HTR-8/SVneo (cell line): Measurements from ENCODE around the gene CPNE7.
"Not testable (repeated sequence)": the region's sequence is repeated elsewhere in the genome, so short reads cannot be mapped to it uniquely, and the experiment has no call there.

Experiments
- DNase-seq: peaks from one replicate; pipeline ENCODE4 v3.0.0; 2011; ENCODE audit warnings: low spot score, mixed read lengths; ENCODE audit not compliant: insufficient read length
- FAIRE-seq: peaks from 2 replicates; lab custom pipeline; 2011; peaks lifted over from hg19 to GRCh38; lab: Jason Lieb, UNC

The CPNE7 gene

GRCh38 chr16:89581045-89581695, 5.6 kb downstream of the CPNE7 start:
- FAIRE-seq (peak; percentile 99), DNase-seq (peak; percentile 89)

GRCh38 chr16:89581861-89582563, 6.5 kb downstream of the CPNE7 start:
- DNase-seq (no peak), FAIRE-seq (peak; percentile 80)

- DNase-seq = no peak
- no peak for FAIRE-seq
Measured at GRCh38 chr16:89582614-89583196, 7.1 kb downstream of the CPNE7 start.

- FAIRE-seq (no peak), DNase-seq (no peak)
Measured at GRCh38 chr16:89583197-89583894, 7.8 kb downstream of the CPNE7 start.

GRCh38 chr16:89583895-89584644, 8.5 kb downstream of the CPNE7 start:
- FAIRE-seq = no peak

GRCh38 chr16:89584768-89585549, 9.4 kb downstream of the CPNE7 start:
- no peak for FAIRE-seq
- DNase-seq = no peak

More at GRCh38 chr16:89583895-89584644, 8.5 kb downstream of the CPNE7 start:
- DNase-seq = no peak

- no peak for FAIRE-seq
Measured at GRCh38 chr16:89586218-89586617, 10.7 kb downstream of the CPNE7 start.

GRCh38 chr16:89586853-89587252, 11.3 kb downstream of the CPNE7 start:
- FAIRE-seq = no peak
- no peak for DNase-seq

More at GRCh38 chr16:89586218-89586617, 10.7 kb downstream of the CPNE7 start:
- DNase-seq = no peak

GRCh38 chr16:89587676-89588075, 12.1 kb downstream of the CPNE7 start:
- FAIRE-seq, DNase-seq: not testable (repeated sequence)

- DNase-seq = no peak
- FAIRE-seq = no peak
Measured at GRCh38 chr16:89588413-89589109, 13.0 kb downstream of the CPNE7 start.

GRCh38 chr16:89589241-89589926, 13.8 kb downstream of the CPNE7 start:
- FAIRE-seq (no peak), DNase-seq (no peak)

- FAIRE-seq (no peak), DNase-seq (no peak)
Measured at GRCh38 chr16:89593841-89594240, 18.3 kb downstream of the CPNE7 start.

- DNase-seq (no peak), FAIRE-seq (no peak)
Measured at GRCh38 chr16:89595330-89596060, 19.9 kb downstream of the CPNE7 start.

GRCh38 chr16:89596061-89596689, 20.6 kb downstream of the CPNE7 start:
- DNase-seq = no peak
- FAIRE-seq = no peak

- DNase-seq (no peak), FAIRE-seq (no peak)
Measured at GRCh38 chr16:89596957-89597649, 21.5 kb downstream of the CPNE7 start.

GRCh38 chr16:89598199-89598598, 22.6 kb downstream of the CPNE7 start:
- FAIRE-seq = no peak

More at GRCh38 chr16:89598199-89598598, 22.6 kb downstream of the CPNE7 start:
- no peak for DNase-seq
